GM12878 (cell line): Measurements from ENCODE around the gene ERO1B. TPM values are rescaled to one million over a fixed set of nuclear protein-coding genes. Genes with fewer than 3 reads are reported as not detected.

Source experiments
- polyA plus RNA-seq, 11 experiments: library from polyadenylated mRNA; depleted of rRNA in 4 of 11; unstranded in 6 of 11; stranded (reverse) in 5 of 11; fragments of >200 nt; fragmentation: Nextera tagmentation in 4 of 11; fragmentation: Illumina TruSeq in 1 of 11; extraction: Ambion mirVana in 4 of 11; extraction: Trizol in 1 of 11; gene quantifications; 1 replicate in 1 of 11; 2 replicates in 10 of 11; pipeline versions ENCODE4 v1.2.1 to v1.2.3, GENCODE V29; 2011 to 2016; ENCODE audit warnings: inconsistent platforms in 2 of 11, missing spikeins in 2 of 11, low read depth in 1 of 11
- small RNA-seq: library from RNA; depleted of rRNA; stranded (forward); fragments of <200 nt; gene quantifications from one replicate; pipeline ENCODE3, GENCODE V24; 2014
- total RNA-seq, 4 experiments: library from RNA; depleted of rRNA in 3 of 4; stranded (reverse); fragments of >200 nt in 3 of 4; fragmentation: Illumina TruSeq in 1 of 4; extraction: Trizol in 1 of 4; gene quantifications; 2 replicates each; pipeline versions ENCODE4 v1.2.1 to v1.2.3, GENCODE V29; 2013 to 2021

ERO1B gene
- total and polyA plus RNA-seq, 10 of the 15 experiments (the other 5 are each of a cell fraction or from before 2014, with no cell fraction given), result 9.0 to 30.9 (median 23.0) TPM

Small RNA genes within 50 kb of the gene (small RNA-seq; reads per million reads assigned to genes)
- gene RNU2-70P, result 2.5 reads per million, percentile 70 among the genes with 10 or more reads in this experiment

Other genes with a start within 250 kb of the ERO1B start
- 11.5 and 12.4 TPM in 2 replicates for gene NID1, start 216.9 kb downstream of the ERO1B start, total RNA-seq (2014; rRNA removed)
- gene NID1, start 216.9 kb downstream of the ERO1B start, total RNA-seq (2014; rRNA removed; fragmentation: Illumina TruSeq; extraction: Trizol), result 6.1 and 6.4 TPM in 2 replicates
- gene NID1, start 216.9 kb downstream of the ERO1B start, total RNA-seq (2021), result 25.7 and 26.9 TPM in 2 replicates
- 5.1 and 14.7 TPM in 2 replicates for gene NID1, start 216.9 kb downstream of the ERO1B start, polyA plus RNA-seq (2011; rRNA removed)
- gene NID1, start 216.9 kb downstream of the ERO1B start, polyA plus RNA-seq (2014; fragmentation: Illumina TruSeq; extraction: Trizol), result 21.0 and 21.5 TPM in 2 replicates
- gene NID1, start 216.9 kb downstream of the ERO1B start, polyA plus RNA-seq (2014; fragmentation: Nextera tagmentation; extraction: Ambion mirVana), result 1 to 10 TPM; 4.2 to 4.9 TPM
- 8.3 and 9.9 TPM in 2 replicates for gene NID1, start 216.9 kb downstream of the ERO1B start, polyA plus RNA-seq (2014; rRNA removed)
- gene NID1, start 216.9 kb downstream of the ERO1B start, polyA plus RNA-seq (2016; fragmentation: Nextera tagmentation; extraction: Ambion mirVana), result 10 to 100 TPM; 11.1 to 13.0 TPM
- 9.4 and 14.7 TPM in 2 replicates for gene GPR137B, start 139.4 kb downstream of the ERO1B start, total RNA-seq (2014; rRNA removed)
- 13.1 and 14.1 TPM in 2 replicates for gene GPR137B, start 139.4 kb downstream of the ERO1B start, total RNA-seq (2014; rRNA removed; fragmentation: Illumina TruSeq; extraction: Trizol)
- gene GPR137B, start 139.4 kb downstream of the ERO1B start, total RNA-seq (2021), result 14.3 and 14.9 TPM in 2 replicates
- gene GPR137B, start 139.4 kb downstream of the ERO1B start, polyA plus RNA-seq (2011; rRNA removed), result 14.9 and 19.3 TPM in 2 replicates
- gene GPR137B, start 139.4 kb downstream of the ERO1B start, polyA plus RNA-seq (2014; fragmentation: Illumina TruSeq; extraction: Trizol), result 20.8 and 27.4 TPM in 2 replicates
- 1 to 10 TPM; 5.4 to 6.4 TPM for gene GPR137B, start 139.4 kb downstream of the ERO1B start, polyA plus RNA-seq (2014; fragmentation: Nextera tagmentation; extraction: Ambion mirVana)
- 12.1 and 12.6 TPM in 2 replicates for gene GPR137B, start 139.4 kb downstream of the ERO1B start, polyA plus RNA-seq (2014; rRNA removed)
- gene GPR137B, start 139.4 kb downstream of the ERO1B start, polyA plus RNA-seq (2016; fragmentation: Nextera tagmentation; extraction: Ambion mirVana), result 10 to 100 TPM in 1 of 2 experiments, 1 to 10 TPM in 1; 9.0 to 12.9 TPM
- gene EDARADD, start 112.3 kb upstream of the ERO1B start, total RNA-seq (2014; rRNA removed), result 4.6 and 6.1 TPM in 2 replicates
- 3.9 and 4.8 TPM in 2 replicates for gene EDARADD, start 112.3 kb upstream of the ERO1B start, total RNA-seq (2014; rRNA removed; fragmentation: Illumina TruSeq; extraction: Trizol)
- gene EDARADD, start 112.3 kb upstream of the ERO1B start, total RNA-seq (2021), result 4.8 and 5.8 TPM in 2 replicates
- gene EDARADD, start 112.3 kb upstream of the ERO1B start, polyA plus RNA-seq (2011; rRNA removed), result 5.1 and 5.2 TPM in 2 replicates
- 5.0 and 5.8 TPM in 2 replicates for gene EDARADD, start 112.3 kb upstream of the ERO1B start, polyA plus RNA-seq (2014; fragmentation: Illumina TruSeq; extraction: Trizol)
- 1 to 10 TPM in 1 of 2 experiments, under 1 TPM in 1; 0.58 to 1.6 TPM for gene EDARADD, start 112.3 kb upstream of the ERO1B start, polyA plus RNA-seq (2014; fragmentation: Nextera tagmentation; extraction: Ambion mirVana)
- 3.4 and 4.0 TPM in 2 replicates for gene EDARADD, start 112.3 kb upstream of the ERO1B start, polyA plus RNA-seq (2014; rRNA removed)
- 1 to 10 TPM; 4.3 to 6.0 TPM for gene EDARADD, start 112.3 kb upstream of the ERO1B start, polyA plus RNA-seq (2016; fragmentation: Nextera tagmentation; extraction: Ambion mirVana)
- 16.0 and 23.9 TPM in 2 replicates for gene LGALS8, start 242.0 kb upstream of the ERO1B start, total RNA-seq (2014; rRNA removed)
- 19.9 and 20.0 TPM in 2 replicates for gene LGALS8, start 242.0 kb upstream of the ERO1B start, total RNA-seq (2014; rRNA removed; fragmentation: Illumina TruSeq; extraction: Trizol)
- 15.4 and 16.4 TPM in 2 replicates for gene LGALS8, start 242.0 kb upstream of the ERO1B start, total RNA-seq (2021)
- 86.5 and 107 TPM in 2 replicates for gene LGALS8, start 242.0 kb upstream of the ERO1B start, polyA plus RNA-seq (2011; rRNA removed)
- gene LGALS8, start 242.0 kb upstream of the ERO1B start, polyA plus RNA-seq (2014; fragmentation: Illumina TruSeq; extraction: Trizol), result 20.4 and 21.6 TPM in 2 replicates
- gene LGALS8, start 242.0 kb upstream of the ERO1B start, polyA plus RNA-seq (2014; fragmentation: Nextera tagmentation; extraction: Ambion mirVana), result 10 to 100 TPM; 15.9 to 18.6 TPM
- 24.2 and 25.2 TPM in 2 replicates for gene LGALS8, start 242.0 kb upstream of the ERO1B start, polyA plus RNA-seq (2014; rRNA removed)
- gene LGALS8, start 242.0 kb upstream of the ERO1B start, polyA plus RNA-seq (2016; fragmentation: Nextera tagmentation; extraction: Ambion mirVana), result 10 to 100 TPM; 18.0 to 19.8 TPM